Fibroblast of skin of right biceps (primary cell): ENCODE data around the gene NR3C2.

Experiments
- DNase-seq: peaks from one replicate; pipeline ENCODE4 v3.0.0-alpha.2; 2013

The NR3C2 gene

DNA sequence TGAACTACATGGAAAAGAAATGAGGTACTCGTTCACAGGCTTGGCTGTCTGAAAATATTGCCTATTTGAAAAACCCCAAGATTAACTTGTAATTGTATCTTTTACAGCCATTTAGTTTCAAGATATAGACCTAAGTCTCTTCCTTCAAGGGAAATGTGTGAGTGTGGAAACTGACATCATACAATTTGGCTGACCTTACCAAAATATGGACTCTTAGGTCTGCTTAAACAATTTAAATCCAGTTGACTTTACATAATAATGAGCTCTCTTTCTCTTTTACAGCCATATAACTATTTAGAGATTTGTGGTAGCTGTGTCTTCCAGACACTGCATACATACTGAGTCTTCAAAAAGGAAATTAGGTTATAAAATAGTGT, 186.9 kb downstream of the NR3C2 start:
- DNase-seq, result no peak

DNA sequence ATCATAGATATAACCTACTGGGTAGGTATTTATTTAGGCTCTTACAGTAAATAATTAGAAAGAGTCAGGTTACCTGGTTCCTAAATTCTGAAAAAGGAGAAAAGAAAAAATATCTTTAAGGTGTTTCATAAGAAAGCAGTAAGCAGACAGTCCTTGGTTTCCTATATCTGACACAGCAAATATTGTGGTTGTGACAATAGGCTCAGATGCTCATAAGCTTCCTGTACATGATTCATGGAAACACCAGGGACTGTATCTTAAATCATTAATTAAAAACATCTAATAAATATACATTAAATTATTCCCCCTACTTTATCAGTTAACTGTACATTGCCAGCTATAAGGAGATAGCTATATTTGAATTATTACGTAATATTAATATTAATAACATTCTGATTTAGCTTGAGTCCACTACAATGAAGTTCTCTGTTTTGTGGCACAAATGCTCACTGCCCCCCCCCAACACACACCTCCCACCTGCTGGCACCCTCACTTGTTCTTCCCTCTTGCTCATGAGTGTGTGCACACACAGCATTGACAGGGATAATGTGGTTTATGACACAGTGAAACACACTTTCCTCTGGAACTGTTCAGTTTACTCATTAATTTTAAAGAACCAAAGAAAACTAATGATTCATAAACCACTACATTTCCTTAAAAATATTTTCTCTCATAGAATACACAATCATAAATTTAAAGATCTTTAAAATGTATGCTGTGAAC, 187.4 kb downstream of the NR3C2 start:
- DNase-seq, result no peak

DNA sequence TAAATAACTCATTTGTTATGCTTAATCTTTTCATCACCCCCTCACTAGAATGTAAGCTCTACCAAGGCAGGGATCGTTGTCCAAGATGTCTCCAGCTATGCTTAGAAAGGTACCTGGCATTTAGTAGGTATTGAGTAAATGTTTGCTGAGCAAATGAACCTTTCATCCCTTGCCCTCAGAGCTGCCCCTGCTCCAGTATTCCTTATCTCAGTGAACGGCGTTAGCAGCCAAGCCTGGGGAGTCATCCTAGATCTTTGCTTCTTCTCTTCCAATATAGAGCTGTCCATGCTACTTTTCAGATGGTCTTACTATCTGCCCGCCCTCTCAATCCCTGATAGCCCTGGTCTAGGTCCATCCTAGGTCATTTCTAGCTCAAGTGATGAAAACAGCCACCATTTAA, 188.4 kb downstream of the NR3C2 start:
- DNase-seq, result no peak

- DNase-seq, result no peak
These were observed 193.4 kb downstream of the NR3C2 start for GRCh38 chr4:148248824-148249223.

- no peak for DNase-seq
These were observed 197.2 kb downstream of the NR3C2 start for GRCh38 chr4:148245015-148245414.

DNA sequence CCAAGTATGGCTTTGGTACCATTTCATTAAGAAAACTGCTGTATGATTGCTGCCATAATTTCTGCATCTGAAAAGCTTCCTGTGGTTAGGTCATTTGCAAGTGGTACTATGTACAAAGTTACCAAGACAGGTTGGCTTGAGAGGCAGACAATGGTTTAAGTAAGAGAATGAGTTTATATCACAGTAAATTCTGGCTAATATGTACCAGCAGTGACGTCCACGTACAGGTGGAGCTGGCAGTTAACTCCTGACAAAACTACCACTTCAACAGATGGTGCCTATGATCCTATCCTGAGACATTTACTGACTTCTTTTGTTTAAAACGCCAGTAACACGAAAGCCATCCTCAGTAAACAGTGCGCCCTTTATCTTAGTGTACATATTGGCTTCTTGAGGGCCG, 198.4 kb downstream of the NR3C2 start:
- no peak for DNase-seq

DNA sequence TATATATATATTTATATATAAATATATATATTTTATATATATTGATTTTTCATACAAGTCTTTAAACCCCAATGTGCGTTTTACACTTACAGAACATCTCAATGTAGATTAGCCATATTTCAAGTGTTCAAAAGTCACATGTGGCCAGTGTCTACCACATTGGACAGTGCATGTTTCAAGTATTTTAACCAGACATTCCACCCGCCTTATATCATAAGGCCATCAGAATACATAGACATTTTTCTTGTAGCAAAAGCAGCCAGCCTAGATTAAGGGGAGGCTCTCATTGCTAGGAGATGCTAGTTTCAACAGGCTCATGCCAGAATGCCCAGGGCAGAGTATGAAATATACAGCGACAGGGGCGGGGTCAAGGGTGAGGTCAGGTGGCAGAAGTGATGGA, 202.0 kb downstream of the NR3C2 start:
- DNase-seq, result peak; percentile 4

GRCh38 chr4:148239494-148239985, 202.7 kb downstream of the NR3C2 start:
- DNase-seq, result no peak

DNA sequence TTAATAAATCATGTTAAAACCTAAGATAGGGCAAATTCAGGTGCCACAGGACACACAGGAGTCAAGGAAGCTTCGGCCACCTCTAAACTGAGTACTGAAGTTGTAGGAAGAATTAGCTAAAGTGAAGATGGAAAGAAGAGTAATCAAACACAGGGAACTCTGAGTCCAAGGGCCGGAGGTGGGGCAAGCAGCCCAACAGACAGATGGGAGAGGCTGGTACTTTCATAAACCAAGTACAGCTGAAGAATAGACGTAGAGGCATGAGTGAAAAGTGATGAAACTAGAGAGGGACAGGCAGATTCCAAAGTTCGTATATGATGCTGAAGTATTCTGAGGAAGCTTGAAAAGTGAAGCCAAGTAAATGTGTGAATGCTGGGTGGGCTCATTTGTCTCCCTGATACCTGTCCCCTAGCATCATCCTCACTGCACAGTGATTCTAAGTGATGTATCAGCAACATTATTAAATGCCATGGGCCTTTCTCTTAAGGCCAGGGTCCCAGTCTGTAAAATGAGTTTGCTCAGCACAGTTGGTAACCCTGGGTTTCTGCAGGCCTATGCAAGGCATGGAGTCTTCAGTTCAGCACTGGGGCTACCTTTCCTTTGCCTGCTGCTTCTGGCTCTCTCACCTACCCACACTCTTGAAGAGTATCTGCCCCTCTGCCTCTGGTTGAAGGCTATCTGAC, 203.3 kb downstream of the NR3C2 start:
- no peak for DNase-seq

GRCh38 chr4:148238086-148238485, 204.1 kb downstream of the NR3C2 start:
- DNase-seq, result no peak

GRCh38 chr4:148235809-148236208, 206.4 kb downstream of the NR3C2 start:
- no peak for DNase-seq

DNA sequence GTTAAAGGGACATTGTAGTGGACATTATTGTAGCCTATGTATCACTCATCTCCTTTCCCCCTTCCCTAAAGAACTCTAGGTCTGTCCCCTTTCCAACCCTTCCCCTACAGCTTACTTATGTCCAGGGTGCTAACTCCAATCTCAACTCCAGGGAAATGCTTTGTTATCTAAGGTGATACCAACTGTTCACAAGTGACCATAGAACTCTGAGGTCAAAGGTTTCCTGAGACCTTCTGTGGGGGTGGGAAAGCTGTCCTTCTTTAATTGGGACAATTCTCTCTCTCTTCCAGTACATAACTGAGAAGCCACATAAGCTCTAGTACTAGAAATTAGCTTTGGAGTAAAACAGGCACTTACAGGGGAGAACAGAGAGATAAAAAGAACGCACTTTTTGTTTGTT, 212.4 kb downstream of the NR3C2 start:
- DNase-seq, result no peak

DNA sequence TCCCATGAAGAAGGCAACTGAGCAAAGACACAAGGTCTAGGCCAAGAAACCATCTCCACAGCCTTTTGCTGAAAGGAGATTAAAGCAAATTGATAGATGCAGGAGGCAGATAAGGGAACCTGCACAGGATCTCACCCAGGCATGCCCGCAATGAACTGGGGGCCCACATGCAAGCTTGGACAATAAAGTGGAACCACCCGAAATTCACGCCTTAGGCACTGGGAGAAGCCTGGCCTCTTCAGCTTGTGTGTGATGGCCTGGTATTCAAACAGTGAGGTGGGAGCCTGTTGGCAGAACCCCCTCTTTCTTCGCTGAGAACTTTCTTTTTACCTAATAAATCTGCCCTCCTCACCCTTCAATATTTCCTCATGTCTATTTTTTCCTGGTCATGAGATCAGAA, 213.2 kb downstream of the NR3C2 start:
- no peak for DNase-seq

DNA sequence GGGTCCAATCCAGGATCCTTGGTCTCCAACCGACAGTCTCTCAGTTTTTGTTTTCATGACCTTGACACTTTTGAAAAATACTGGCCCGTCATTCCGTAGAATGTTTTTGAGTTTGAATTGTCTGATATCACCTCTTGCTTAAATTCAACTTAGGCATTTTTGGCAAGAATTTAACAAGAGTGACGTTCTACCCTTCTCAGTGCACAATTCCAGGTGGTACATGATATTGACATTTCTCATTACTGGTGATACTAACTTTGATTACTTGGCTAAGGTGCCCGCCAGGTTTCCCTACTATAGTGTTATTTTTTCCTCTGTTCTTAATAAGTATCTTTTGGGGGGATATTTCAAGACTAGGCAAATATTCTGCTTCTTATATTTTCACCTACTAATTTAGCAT, 215.1 kb downstream of the NR3C2 start:
- no peak for DNase-seq

DNA sequence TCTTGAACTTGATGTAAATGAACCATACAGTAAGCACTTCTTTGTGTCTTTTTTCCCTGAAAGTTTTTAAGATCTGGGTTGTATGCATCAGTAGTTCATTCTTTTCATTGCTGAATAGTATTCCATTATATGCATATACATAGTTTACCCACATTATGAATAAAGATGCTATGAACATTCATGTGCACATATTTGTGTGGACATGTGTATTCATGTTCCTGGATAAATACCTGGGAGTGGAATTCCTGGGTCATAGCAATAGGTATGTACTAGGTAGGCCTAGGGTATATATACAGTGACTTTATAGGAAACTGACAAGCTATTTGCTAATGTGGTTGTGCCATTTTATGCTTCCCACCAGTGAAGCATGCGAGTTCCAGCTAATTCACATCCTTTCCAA, 215.9 kb downstream of the NR3C2 start:
- DNase-seq, result no peak

DNA sequence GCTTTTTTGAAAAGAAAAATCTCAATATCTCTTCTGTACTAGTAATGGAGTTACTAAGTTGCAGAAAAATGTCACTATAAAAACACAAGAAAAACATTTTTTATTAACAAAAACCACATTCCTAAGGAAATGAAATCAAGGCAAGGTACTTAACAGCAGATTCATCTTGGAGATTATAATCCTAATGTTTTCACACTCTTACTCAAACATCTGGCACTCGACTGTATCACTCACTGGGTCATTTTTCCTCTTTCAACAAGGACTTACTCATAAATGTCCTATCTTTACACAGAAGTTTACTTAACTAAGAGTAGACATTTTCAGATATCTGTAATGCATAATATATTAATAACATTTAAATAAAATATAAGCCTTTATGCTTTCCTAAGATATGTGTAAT, 216.6 kb downstream of the NR3C2 start:
- DNase-seq, result peak; percentile 18

- DNase-seq, result no peak
These were observed 217.7 kb downstream of the NR3C2 start for GRCh38 chr4:148224476-148224875.

DNA sequence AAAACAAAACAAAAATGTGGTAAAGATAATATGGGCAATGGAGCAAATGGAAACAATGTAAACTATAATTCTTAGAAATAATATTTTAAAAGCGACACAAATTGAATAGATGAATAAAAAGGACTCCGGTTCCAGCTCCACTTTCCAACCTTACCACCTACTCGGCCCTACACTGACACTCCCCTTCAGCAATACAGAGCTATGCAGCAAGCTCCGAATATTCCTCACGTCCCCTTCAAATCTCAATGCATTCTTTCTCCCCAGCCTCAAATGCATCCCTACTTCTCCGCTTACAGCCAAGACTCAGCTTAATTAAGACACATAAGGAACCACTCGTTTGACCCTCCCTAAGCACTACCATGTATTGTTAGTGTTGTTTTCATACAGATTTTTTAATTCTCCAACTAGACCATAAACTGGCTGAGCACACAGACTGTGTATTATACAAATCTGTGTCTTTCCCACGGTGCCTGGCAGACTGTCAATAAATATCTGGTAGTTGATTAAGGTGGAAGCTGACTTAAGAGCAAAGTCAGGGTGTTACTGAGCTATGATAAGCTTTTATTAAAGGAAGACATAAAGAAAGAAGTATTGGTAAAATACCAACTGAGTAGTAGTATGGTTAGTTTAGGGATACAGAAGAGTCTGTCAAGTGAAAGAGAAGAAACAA, 219.1 kb downstream of the NR3C2 start:
- DNase-seq, result no peak

GRCh38 chr4:148216866-148217814, 225.1 kb downstream of the NR3C2 start:
- no peak for DNase-seq

DNA sequence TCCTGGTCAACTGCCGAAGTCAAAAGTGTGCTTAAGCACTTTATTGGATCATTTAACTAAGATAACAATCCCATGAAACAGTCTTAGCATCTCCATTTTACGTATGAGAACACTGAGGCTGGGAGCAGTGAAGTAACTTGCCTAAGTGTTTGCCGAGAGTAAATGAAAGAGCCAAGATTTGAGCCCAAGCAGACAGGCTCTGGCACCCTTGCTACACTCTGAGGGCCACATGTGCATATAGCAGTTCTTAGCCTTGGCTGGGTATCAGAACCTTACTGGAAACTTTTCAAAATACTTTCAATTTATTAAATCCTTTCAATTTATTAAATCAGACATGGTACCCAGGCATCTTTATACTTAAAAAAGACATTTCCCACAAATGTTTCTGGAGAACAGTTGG, 225.9 kb downstream of the NR3C2 start:
- no peak for DNase-seq

DNA sequence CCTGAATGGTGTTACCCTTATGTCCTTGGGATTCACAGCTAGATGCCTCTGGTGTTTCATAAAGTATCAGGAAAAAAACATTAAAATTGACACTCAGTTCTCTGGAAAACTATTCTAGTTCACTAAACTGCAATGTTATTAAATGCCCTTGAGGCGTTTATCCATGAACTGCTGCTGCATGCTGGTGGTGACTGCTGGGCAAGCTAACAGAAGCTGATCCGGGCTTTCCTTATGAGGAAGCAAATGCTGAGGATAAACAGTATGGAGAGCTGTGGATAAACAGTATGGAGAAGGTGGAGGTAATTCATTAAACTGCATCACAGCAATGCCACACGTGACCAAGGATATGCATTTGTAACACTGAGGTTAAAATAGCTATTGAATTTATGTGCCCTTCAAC, 227.0 kb downstream of the NR3C2 start:
- no peak for DNase-seq

- DNase-seq, result no peak
These were observed 227.6 kb downstream of the NR3C2 start for GRCh38 chr4:148214529-148215166.
